ENCODE data around the gene HCN2.

- TF ChIP-seq POLR2A (IDR thresholded peaks at IDR 0.05; ENCODE audit: low read length) (no peak), GATA1 (IDR thresholded peaks at IDR 0.05; ENCODE audit: low read depth, low read length) (no peak)
Measured at GRCh38 chr19:588093-588740, 1.5 kb upstream of the HCN2 start.
